ENCODE measurements around the gene LRRC42.

LRRC42 gene

GRCh38 chr1:54016343-54017282, 70.5 kb downstream of the LRRC42 start:
- H3K36me3 ChIP-seq (ENCODE audit: control insufficient read depth in 2 of 2, insufficient read depth in 1 of 2, low read length in 2 of 2), result no peaks in the 10 kb centered on the region
- H3K4me1 ChIP-seq (ENCODE audit: control insufficient read depth, insufficient read depth, low read length), result peaks cover 5% of the 10 kb centered on the region
- no peak overlapping the region for H3K27ac ChIP-seq (ENCODE audit: extremely low read depth, low read depth, low read length)
- H3K9me3 ChIP-seq (ENCODE audit: control insufficient read depth, insufficient read depth, low read depth, low read length), result no peaks in the 10 kb centered on the region
- ChIA-PET CTCF (interaction anchor here (0.9 to 1.6 kb wide), 4 partner anchors 13 to 156 kb away, joined by 3 read pairs; no protein-coding TSS in a partner anchor), POLR2A (interaction anchor here (0.9 kb wide), 1 partner anchor 36 kb away, joined by 3 read pairs; the partner anchor contains the start of genes TCEANC2 and TMEM59)
- no peak overlapping the region for H3K4me3 ChIP-seq (ENCODE audit: low read depth, low read length)
- TF ChIP-seq ZNF768 (tag by site-specific recombination; IDR thresholded peaks at IDR 0.05), result peak; percentile 74
- TF ChIP-seq, protein P1, sequence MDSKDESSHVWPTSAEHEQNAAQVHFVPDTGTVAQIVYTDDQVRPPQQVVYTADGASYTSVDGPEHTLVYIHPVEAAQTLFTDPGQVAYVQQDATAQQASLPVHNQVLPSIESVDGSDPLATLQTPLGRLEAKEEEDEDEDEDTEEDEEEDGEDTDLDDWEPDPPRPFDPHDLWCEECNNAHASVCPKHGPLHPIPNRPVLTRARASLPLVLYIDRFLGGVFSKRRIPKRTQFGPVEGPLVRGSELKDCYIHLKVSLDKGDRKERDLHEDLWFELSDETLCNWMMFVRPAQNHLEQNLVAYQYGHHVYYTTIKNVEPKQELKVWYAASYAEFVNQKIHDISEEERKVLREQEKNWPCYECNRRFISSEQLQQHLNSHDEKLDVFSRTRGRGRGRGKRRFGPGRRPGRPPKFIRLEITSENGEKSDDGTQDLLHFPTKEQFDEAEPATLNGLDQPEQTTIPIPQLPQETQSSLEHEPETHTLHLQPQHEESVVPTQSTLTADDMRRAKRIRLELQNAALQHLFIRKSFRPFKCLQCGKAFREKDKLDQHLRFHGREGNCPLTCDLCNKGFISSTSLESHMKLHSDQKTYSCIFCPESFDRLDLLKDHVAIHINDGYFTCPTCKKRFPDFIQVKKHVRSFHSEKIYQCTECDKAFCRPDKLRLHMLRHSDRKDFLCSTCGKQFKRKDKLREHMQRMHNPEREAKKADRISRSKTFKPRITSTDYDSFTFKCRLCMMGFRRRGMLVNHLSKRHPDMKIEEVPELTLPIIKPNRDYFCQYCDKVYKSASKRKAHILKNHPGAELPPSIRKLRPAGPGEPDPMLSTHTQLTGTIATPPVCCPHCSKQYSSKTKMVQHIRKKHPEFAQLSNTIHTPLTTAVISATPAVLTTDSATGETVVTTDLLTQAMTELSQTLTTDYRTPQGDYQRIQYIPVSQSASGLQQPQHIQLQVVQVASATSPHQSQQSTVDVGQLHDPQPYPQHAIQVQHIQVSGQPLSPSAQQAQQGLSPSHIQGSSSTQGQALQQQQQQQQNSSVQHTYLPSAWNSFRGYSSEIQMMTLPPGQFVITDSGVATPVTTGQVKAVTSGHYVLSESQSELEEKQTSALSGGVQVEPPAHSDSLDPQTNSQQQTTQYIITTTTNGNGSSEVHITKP (tag by site-specific recombination; IDR thresholded peaks at IDR 0.05), result no peak
- TF ChIP-seq ZNF654 (tag by site-specific recombination; IDR thresholded peaks at IDR 0.05; ENCODE audit: low read depth), result no peak
- TF ChIP-seq IKZF3 (tag by site-specific recombination; IDR thresholded peaks at IDR 0.05), result no peak
- TF ChIP-seq ZNF350 (tag by site-specific recombination; IDR thresholded peaks at IDR 0.05), result no peak
- no peak for TF ChIP-seq SALL2 (tag by site-specific recombination; IDR thresholded peaks at IDR 0.05; ENCODE audit: borderline replicate concordance)
